ENCODE measurements around the gene MEOX1. TPM values are rescaled to one million over a fixed set of nuclear protein-coding genes. Genes with fewer than 3 reads are reported as not detected.

Gene MEOX1
- total and polyA plus RNA-seq, 2 donors (not counting 1 experiment from before 2014, with no cell fraction given): not detected

DNA sequence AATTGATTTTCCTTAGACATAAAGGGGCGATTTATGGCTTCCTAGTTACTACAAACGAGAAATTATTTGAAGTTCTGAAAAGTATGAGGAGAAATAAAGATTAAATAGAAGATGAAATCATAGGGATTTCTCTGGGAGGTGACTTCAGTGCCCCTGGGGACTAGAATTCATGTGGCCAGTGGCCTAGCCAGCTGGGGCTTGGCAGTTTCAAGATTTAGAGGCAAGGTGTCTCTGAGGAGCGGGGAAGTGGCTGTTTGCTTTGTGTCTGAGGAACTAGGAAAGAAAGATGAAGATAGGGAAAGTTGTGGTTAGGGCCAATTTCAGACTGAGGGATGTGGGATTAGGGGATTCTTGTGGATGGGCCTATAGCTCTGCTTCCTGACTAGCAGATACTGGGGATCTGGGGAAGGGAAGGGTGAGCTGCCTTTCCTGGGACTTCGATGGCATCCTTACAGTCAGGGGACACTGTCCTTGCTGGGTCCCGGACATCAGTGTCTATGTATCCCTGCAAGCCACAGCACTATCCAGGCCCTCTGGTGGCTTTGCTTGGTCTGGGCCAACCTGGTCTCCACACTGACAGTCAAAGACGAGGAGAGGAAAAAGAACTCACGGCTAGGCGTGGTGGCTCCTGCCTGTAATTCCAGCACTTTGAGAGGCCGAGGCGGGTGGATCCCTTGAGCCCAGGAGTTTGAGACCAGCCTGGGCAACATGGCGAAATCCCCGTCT is 22.4 kb upstream of the MEOX1 start:
- H3K9me3 Mint-ChIP-seq (ENCODE audit: insufficient read depth): no peaks in the 10 kb centered on the region
- Histone ChIP-seq H3K4me1 (ENCODE audit: control insufficient read depth in 2 of 2, insufficient read depth in 2 of 2, low read length in 2 of 2) (no peaks in the 10 kb centered on the region), H3K79me2 (ENCODE audit: control insufficient read depth, insufficient read depth, low read length) (no peaks in the 10 kb centered on the region), H3K4me3 (ENCODE audit: control extremely low read depth in 1 of 5, extremely low read depth in 1 of 5, insufficient read depth in 1 of 5, low read depth in 2 of 5, low read length in 4 of 5) (no peak overlapping the region), H3K9me3 (ENCODE audit: control extremely low read depth in 1 of 3, control insufficient read depth in 2 of 3, insufficient read depth in 1 of 3, low read length in 2 of 3) (no peaks in the 10 kb centered on the region), H3K36me3 (replicated peaks in 1 of 2; ENCODE audit: control extremely low read depth in 1 of 2, control insufficient read depth in 1 of 2, extremely low read depth in 1 of 2, insufficient read depth in 2 of 2, low read length in 1 of 2) (no peaks in the 10 kb centered on the region), H3K4me2 (replicated peaks; ENCODE audit: low read depth, low read length, poor library complexity, severe bottlenecking) (no peak overlapping the region), H4K20me1 (ENCODE audit: control insufficient read depth, insufficient read depth, low read length, poor library complexity, severe bottlenecking) (no peaks in the 10 kb centered on the region), H2AFZ (ENCODE audit: insufficient read depth, low read depth, low read length, poor library complexity, severe bottlenecking) (no peak overlapping the region), H3K9ac (ENCODE audit: low read length) (no peak overlapping the region), H3K27ac (ENCODE audit: low read length in 2 of 2) (no peak overlapping the region), H3K27me3 (replicated peaks in 1 of 4; ENCODE audit: control extremely low read depth in 1 of 4, control insufficient read depth in 3 of 4, insufficient read depth in 4 of 4, low read length in 3 of 4) (no peaks in the 10 kb centered on the region)
- DNase-seq: no peak
- no peak for ATAC-seq (ENCODE audit: low read depth)
- no peak overlapping the region for H3K4me3 Mint-ChIP-seq
- ChIA-PET CTCF (interaction anchor here (0.8 to 4.2 kb wide), 6 partner anchors 8 to 109 kb away, joined by 3 to 19 read pairs (median 5); no protein-coding TSS in a partner anchor), POLR2A (no interaction called here)
- H3K27me3 Mint-ChIP-seq: peaks cover 11% of the 10 kb centered on the region
- no peaks in the 10 kb centered on the region for H3K4me1 Mint-ChIP-seq
- intact Hi-C loops (cut with micrococcal nuclease): no loop called here
- WGBS (ENCODE audit: insufficient coverage): 88% methylated on average over 8 of the region's 12 CpGs
- H3K27ac Mint-ChIP-seq: no peak overlapping the region
- no peak for TF ChIP-seq EZH2 (IDR thresholded peaks at IDR 0.05; ENCODE audit: borderline replicate concordance, insufficient read depth, low read depth, low read length, poor library complexity, severe bottlenecking)
- TF ChIP-seq, protein P1, sequence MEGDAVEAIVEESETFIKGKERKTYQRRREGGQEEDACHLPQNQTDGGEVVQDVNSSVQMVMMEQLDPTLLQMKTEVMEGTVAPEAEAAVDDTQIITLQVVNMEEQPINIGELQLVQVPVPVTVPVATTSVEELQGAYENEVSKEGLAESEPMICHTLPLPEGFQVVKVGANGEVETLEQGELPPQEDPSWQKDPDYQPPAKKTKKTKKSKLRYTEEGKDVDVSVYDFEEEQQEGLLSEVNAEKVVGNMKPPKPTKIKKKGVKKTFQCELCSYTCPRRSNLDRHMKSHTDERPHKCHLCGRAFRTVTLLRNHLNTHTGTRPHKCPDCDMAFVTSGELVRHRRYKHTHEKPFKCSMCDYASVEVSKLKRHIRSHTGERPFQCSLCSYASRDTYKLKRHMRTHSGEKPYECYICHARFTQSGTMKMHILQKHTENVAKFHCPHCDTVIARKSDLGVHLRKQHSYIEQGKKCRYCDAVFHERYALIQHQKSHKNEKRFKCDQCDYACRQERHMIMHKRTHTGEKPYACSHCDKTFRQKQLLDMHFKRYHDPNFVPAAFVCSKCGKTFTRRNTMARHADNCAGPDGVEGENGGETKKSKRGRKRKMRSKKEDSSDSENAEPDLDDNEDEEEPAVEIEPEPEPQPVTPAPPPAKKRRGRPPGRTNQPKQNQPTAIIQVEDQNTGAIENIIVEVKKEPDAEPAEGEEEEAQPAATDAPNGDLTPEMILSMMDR (IDR thresholded peaks at IDR 0.05): no peak

DNA sequence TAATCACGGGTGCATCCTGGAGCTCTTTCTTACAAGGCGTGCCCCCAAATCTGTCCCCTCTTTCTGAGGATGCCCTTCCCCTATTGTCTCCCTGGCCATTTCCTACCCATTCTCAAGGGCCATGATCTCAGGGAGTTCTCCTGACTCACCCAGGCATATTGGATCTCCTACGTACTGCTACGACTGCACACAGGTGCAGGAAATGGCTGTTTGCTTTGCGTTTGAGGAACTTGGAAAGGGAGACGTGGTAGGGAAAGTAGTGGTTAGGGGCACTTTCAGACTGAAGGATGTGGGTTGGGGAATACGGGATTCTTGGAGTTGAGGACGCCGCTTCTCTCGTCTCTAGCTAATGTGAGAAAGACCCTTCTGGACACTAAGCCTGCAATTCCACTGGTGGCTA is 18.7 kb upstream of the MEOX1 start:
- Histone ChIP-seq H3K9ac (ENCODE audit: low read length) (no peak overlapping the region), H3K4me2 (replicated peaks; ENCODE audit: low read depth, low read length, poor library complexity, severe bottlenecking) (no peak overlapping the region), H2AFZ (ENCODE audit: insufficient read depth, low read depth, low read length, poor library complexity, severe bottlenecking) (no peak overlapping the region), H3K27me3 (replicated peaks in 1 of 4; ENCODE audit: control extremely low read depth in 1 of 4, control insufficient read depth in 3 of 4, insufficient read depth in 4 of 4, low read length in 3 of 4) (peaks cover 0 to under 1% (median 0%) of the 10 kb centered on the region in 4 experiments), H3K4me3 (ENCODE audit: control extremely low read depth in 1 of 5, extremely low read depth in 1 of 5, insufficient read depth in 1 of 5, low read depth in 2 of 5, low read length in 4 of 5) (no peak overlapping the region), H3K27ac (ENCODE audit: low read length in 2 of 2) (no peak overlapping the region), H3K4me1 (ENCODE audit: control insufficient read depth in 2 of 2, insufficient read depth in 2 of 2, low read length in 2 of 2) (peaks cover 6 to 10% of the 10 kb centered on the region in 2 donors), H4K20me1 (ENCODE audit: control insufficient read depth, insufficient read depth, low read length, poor library complexity, severe bottlenecking) (no peaks in the 10 kb centered on the region), H3K36me3 (replicated peaks in 1 of 2; ENCODE audit: control extremely low read depth in 1 of 2, control insufficient read depth in 1 of 2, extremely low read depth in 1 of 2, insufficient read depth in 2 of 2, low read length in 1 of 2) (no peaks in the 10 kb centered on the region), H3K9me3 (ENCODE audit: control extremely low read depth in 1 of 3, control insufficient read depth in 2 of 3, insufficient read depth in 1 of 3, low read length in 2 of 3) (no peaks in the 10 kb centered on the region), H3K79me2 (ENCODE audit: control insufficient read depth, insufficient read depth, low read length) (no peaks in the 10 kb centered on the region)
- CTCF ChIA-PET: no interaction called here
- no peak overlapping the region for H3K27ac Mint-ChIP-seq
- TF ChIP-seq EZH2 (IDR thresholded peaks at IDR 0.05; ENCODE audit: borderline replicate concordance, insufficient read depth, low read depth, low read length, poor library complexity, severe bottlenecking): no peak
- TF ChIP-seq, protein P1 (IDR thresholded peaks at IDR 0.05): no peak
- intact Hi-C loops (cut with micrococcal nuclease): no loop called here
- peaks cover 6% of the 10 kb centered on the region for H3K4me1 Mint-ChIP-seq
- peaks cover 18% of the 10 kb centered on the region for H3K27me3 Mint-ChIP-seq
- H3K9me3 Mint-ChIP-seq (ENCODE audit: insufficient read depth): no peaks in the 10 kb centered on the region
- DNase-seq: no peak
- ATAC-seq (ENCODE audit: low read depth): no peak
- no peak overlapping the region for H3K4me3 Mint-ChIP-seq
- POLR2A ChIA-PET: no interaction called here
- WGBS (ENCODE audit: insufficient coverage): 10% methylated on average over 7 of the region's 10 CpGs
